NCI-H69 (cell line): ENCODE data around the gene HDC.

Experiments
- DNase-seq: peaks from one replicate; lab custom pipeline; 2025; lab: John Stamatoyannopoulos, UW

HDC gene

GRCh38 chr15:50256188-50257041 lies 9.1 kb downstream of the HDC start:
- DNase-seq = peak; percentile 72

GRCh38 chr15:50252556-50252955 lies 13.0 kb downstream of the HDC start:
- no peak for DNase-seq

DNA sequence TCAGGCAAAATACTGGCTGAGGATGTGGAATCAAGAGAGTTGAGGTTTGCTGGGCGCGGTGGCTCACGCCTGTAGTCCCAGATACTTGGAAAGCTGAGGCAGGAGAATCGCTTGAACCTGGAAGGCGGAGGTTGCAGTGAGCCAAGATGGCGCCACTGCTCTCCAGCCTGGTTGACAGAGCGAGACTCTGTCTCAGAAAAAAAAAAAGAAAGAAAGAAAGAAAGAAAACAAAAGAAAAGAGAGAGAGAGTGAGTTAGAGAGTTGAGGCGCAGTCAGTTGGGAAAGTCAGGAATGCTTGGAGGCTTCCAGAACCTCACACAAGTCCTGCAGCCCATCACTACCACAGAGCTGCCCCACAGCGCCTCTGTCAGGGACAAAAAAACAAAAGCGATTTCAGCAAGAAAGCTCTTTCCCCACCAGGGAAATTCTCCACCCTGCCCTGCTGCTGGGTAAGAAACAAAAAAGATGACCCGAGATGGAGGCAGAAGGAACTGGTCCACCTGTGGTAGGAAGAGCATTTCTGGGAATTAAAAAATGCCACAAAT lies 13.8 kb downstream of the HDC start:
- no peak for DNase-seq

DNA sequence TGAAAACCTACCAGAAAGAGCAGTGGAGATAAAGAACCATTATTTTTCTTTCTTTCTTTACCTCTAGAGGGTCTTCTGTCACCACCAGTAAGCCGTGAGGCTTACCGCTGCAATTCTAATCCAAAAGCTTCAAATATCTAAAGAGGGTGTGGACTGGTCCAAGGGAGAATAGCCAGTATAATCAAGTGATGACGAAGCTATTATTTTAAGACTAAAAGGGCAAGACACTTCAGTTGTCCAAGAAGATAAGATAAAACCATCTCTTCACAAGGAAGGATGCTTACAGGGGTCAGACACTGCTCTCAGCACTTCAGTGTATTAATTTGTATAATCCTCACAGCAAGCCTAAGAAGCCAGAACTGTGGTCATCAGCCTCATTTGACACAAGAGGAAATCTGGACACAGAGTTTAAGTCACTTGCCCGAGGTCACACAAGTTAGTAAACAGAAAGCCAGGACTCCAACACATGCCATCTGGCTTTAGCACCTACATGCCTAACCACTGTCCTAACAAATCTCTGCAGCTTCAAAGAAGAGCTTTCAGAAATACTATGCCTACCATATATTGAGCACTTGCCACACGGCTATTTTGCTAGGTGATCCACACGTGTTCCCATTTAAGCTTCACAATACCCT lies 14.6 kb downstream of the HDC start:
- DNase-seq = no peak

DNA sequence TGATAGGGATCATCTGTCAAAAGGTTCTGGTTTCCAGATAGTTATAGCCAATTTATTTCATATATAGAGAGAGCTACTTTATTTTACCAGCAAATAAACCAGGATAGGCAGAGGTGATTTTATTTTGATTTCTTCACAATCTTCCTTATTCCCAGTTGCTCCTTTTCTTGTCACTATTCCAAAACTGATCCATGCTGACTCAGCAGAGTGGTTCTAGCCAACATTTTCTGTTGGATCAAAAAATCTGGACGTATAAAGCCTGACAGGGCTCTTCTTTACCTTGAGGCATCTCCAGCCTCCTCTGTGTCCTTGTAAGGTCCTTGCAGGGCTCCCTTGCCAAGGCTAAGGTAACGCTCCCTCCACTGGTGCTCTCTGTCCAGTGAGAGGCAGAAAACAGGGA lies 15.8 kb downstream of the HDC start:
- DNase-seq = no peak

DNA sequence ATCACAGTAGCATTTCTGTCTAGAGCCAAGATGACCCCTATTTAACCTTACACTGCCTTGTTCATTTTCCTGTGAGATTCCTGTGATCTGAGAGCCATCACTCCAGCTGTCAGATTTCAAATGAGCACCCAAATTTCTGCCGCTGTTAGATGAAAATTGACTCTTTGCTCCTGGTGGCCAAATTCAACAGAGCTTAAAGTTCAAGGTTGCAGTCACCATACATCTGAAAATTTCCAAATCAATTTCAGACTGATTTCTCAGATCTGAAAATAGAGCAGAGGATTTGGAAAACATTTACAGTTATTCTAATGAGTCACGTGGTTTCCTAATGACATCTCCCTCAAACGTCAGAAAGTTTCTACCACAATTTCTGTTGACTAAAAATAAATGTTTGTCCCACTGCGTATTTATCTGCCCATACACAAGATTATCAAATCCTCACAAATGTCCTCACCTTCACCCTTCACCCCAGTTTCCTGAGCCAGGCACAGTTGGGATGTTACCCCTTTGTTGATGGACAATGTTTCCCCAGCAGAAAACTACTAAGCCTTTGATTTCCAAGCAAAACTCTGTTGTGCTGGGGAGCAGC lies 16.4 kb downstream of the HDC start:
- no peak for DNase-seq

DNA sequence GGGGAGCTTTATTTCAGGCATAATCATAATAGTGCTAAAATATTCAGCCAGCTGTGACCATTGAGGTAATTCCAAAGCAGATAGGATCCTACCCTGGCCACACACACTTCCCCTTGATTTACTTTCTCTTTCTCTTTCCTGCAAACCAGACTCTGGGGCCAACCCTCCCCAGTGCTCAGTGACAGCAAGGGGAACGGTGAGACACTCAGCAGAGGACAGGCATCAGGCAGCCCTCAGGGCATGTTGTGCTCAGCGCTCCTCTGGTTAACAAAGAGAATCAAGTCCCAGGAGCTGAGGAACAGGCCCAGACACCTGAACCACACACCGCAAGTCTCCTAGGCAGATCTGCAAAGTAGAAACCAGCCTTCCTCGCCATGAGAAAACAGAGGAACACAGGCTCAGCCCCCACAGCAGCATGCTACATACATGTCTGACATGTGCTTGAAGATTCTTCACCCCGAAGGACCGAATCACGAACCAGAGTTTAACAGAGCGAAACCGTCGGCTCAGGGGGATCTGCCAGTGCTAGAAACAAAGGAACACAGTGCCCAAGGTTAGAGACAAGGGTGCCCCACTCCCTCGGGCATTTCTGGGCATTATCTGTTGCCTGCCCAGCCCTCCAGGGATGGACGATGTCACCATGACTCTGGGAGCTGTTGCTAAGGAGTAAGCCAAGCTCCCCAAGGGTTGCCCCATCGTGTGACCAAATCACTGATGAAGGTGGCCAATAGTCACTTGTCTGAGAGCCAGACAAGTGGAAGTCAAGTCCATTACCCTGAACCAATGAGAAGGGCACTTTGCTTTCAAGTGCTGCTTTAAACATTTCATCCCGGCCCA lies 17.5 kb downstream of the HDC start:
- DNase-seq = peak; percentile 36

DNA sequence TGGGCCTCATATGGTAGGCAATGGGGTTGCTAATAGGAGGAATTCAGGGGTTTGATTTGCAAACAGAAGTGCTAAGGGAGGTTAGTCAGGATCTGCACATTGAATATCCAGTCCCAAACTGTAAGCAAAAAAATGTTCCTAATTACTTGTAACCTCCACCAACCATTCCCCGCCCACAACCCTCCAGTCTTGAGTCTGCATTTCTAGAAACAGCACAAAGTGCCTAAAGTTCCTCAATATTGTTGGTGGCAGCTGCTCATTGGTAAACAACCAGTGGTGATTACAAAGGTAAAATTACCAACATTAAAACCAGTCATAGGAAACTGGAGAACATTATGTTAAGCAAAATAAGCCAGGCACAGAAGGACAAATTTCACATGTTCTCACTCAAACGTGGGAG lies 18.9 kb downstream of the HDC start:
- no peak for DNase-seq

DNA sequence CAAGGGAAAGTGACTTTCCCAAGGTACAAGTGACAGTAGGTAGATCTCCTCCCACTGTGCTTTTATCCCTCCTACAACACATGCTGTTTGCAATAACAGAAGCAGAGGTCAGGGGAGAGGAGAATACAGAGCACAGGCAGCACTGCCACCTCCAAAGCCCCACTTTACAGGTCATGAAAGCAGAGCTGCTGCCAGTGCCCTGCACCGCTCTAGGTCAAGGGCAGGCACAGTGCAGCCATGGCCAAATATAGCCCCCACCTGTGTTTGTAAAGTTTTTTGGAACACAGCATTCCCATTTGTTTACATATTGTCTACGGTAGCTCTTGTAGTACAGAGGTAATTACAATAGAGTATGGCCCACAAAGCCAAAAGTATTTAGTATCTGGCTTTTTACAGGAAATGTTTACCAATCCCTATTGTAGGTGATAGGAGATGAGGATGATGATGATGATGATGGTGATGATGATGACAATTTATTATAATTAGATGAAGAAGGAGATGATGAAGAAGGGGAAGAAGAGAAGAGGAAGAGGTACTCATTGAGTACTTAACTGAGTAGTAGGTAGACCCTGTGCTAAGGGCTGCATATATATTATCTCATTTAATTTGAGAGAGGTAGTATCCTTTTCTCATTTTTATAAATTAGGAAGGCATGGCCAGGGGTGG lies 20.4 kb downstream of the HDC start:
- no peak for DNase-seq

DNA sequence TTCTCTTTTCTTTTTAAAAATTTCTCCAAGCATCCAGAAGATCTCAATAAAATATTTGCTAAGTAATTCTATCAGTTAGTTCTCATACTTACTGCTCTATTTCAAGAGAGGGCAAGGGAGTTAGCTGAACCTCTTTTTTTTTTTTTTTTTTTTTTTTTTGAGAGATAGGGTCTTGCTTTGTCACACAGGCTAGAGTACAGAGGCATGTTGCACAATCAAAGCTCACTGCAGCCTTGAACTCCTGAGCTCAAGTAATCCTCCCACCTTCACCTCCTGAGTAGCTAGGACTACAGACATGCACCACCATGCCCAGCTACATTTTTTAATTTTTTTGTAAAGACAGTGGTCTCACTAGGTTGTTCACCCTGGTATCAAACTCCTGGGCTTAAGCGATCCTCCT lies 21.4 kb downstream of the HDC start:
- DNase-seq = no peak

GRCh38 chr15:50241684-50242450 lies 23.7 kb downstream of the HDC start:
- DNase-seq = peak; percentile 15

- DNase-seq = no peak
Measured at GRCh38 chr15:50238255-50238654, 27.3 kb downstream of the HDC start.

GRCh38 chr15:50236433-50236832 lies 29.1 kb downstream of the HDC start:
- DNase-seq = no peak

- DNase-seq = no peak
Measured at GRCh38 chr15:50235794-50236193, 29.7 kb downstream of the HDC start.

DNA sequence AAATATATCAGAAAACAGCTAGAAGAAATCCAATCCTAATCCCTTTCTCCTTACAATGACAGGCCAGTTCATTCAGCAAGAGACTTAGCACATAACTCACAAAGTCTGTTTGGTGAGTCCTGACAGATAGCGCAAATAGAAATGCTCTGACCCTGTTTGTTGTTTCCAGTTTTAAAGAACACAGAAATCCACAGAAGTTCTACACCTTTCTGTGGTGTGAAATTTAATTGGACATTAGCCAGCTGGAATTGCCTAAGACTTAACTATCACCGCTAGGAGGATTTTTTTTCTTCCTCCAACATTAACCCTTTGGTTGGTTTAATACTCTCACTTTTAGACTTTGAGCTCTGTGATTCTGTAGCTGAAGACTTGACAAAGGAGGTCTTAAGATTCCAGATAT lies 30.8 kb downstream of the HDC start:
- DNase-seq = no peak

DNA sequence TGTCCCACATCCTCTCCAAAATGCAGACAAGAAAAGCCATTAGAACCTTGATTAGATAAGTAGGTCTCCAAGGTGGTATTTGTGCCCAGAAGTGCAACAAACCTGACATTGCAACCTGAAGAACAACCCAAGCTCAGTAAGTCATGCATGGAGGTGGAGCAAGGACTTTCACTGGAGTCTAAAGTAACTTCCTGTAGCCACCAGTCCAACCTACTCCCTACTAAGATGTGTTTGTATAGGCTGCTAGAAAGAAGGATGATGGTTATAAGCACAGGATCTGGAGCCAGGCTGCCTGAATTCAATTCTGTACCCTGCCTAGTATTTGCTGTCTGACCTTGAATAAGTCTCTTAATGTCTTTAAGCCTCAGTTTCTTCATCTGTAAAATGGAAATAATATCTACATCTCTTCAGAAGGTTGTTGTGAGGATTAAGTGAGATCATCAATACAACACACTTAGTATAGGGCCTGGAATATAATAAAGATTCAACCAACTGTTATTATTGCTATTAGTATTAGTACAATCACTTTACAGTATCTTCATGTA lies 32.3 kb downstream of the HDC start:
- no peak for DNase-seq

DNA sequence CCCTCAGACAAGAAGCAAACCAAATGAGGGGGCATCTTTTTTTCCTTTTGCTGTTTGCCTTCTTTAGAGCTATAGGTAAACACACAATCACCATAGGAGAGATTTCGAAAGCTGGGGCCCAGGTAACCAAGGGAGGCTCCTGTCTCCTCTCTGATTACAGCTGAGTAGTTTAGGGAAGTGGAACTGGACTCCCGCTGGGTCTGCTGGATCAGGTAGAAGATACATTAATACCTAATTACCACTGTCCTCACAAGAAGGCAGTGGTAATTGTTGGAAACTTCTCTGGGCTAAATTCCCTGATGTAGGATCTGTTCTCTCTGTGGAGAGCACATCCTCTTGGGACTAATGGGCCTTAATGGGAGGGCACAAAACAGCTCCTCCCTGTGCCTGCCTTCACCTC lies 32.7 kb downstream of the HDC start:
- peak; percentile 55 for DNase-seq

DNA sequence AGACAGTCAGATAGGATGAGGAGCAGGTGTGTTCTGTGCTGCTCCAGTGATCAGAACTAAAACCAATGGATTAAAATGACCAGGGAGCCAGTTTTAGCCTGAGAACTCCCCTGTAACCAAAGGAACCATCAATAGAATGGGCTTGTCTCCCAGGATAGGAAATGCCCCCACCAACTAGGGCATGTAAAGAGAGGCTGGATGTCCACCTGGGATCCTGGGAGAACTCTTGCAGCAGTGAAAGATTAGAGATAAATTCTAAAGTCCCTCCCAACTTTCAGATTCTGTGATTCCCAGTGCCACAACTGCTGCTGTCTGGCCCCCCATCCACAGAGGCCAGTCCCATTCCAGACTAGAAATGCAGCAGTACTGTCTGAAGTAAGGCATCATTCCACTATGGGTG lies 33.8 kb downstream of the HDC start:
- DNase-seq = peak; percentile 19

DNA sequence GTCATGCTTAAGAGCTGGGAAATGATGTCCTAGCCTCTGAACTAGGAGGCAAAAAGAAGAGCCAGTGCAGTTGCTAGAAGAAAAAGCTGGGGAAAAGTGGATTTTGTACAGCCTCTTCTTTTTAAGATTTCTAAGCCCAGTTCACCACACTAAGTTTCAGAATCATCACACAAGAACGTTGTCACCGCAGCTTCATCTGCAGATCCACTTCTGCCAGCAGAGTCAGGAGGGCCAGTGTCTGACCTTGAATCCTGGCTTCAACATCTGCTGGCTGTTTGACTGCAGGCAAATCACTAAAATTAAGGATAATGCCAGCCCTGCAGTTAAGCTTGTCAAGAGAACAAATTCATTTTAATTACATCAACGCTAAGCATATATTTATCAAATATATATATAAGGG lies 36.2 kb downstream of the HDC start:
- peak; percentile 45 for DNase-seq

GRCh38 chr15:50228866-50229265 lies 36.7 kb downstream of the HDC start:
- DNase-seq = no peak

GRCh38 chr15:50227076-50227475 lies 38.5 kb downstream of the HDC start:
- no peak for DNase-seq
